ENCODE measurements around the gene CEBPZOS.

- TF ChIP-seq, protein P1, sequence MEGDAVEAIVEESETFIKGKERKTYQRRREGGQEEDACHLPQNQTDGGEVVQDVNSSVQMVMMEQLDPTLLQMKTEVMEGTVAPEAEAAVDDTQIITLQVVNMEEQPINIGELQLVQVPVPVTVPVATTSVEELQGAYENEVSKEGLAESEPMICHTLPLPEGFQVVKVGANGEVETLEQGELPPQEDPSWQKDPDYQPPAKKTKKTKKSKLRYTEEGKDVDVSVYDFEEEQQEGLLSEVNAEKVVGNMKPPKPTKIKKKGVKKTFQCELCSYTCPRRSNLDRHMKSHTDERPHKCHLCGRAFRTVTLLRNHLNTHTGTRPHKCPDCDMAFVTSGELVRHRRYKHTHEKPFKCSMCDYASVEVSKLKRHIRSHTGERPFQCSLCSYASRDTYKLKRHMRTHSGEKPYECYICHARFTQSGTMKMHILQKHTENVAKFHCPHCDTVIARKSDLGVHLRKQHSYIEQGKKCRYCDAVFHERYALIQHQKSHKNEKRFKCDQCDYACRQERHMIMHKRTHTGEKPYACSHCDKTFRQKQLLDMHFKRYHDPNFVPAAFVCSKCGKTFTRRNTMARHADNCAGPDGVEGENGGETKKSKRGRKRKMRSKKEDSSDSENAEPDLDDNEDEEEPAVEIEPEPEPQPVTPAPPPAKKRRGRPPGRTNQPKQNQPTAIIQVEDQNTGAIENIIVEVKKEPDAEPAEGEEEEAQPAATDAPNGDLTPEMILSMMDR (IDR thresholded peaks at IDR 0.05) = no peak
- TF ChIP-seq POLR2A (IDR thresholded peaks at IDR 0.05) = no peak
Measured at GRCh38 chr2:37198681-37199065, 2.4 kb downstream of the CEBPZOS start.
